Tibial nerve (tissue), 4 donors: ENCODE data around the gene IMP3.

Source experiments
- EP300 ChIP-seq, 2 donors: sonication (generic); formaldehyde crosslinking; IDR thresholded peaks; one replicate each; pipeline ENCODE4 v1.6.1; 2017; ENCODE audit warnings: antibody characterized with exemption in 2 of 2, mild to moderate bottlenecking in 1 of 2
- POLR2A ChIP-seq, 2 donors: fragments of 450-650 bp; IDR thresholded peaks; one replicate each; pipeline ENCODE4 v1.6.1; 2017; ENCODE audit warnings: antibody characterized with exemption in 2 of 2, mild to moderate bottlenecking in 2 of 2, moderate library complexity in 2 of 2
- TF ChIP-seq, protein P1 (sequence below), 5 experiments: fragments of 200-600 bp in 3 of 5; fragments of 450-650 bp in 2 of 5; sonication (generic) in 3 of 5; IDR thresholded peaks; one replicate each; pipeline ENCODE4 v1.5.1; 2016 to 2019; ENCODE audit warnings: antibody characterized with exemption in 5 of 5, mild to moderate bottlenecking in 3 of 5, moderate library complexity in 2 of 5

DNA sequence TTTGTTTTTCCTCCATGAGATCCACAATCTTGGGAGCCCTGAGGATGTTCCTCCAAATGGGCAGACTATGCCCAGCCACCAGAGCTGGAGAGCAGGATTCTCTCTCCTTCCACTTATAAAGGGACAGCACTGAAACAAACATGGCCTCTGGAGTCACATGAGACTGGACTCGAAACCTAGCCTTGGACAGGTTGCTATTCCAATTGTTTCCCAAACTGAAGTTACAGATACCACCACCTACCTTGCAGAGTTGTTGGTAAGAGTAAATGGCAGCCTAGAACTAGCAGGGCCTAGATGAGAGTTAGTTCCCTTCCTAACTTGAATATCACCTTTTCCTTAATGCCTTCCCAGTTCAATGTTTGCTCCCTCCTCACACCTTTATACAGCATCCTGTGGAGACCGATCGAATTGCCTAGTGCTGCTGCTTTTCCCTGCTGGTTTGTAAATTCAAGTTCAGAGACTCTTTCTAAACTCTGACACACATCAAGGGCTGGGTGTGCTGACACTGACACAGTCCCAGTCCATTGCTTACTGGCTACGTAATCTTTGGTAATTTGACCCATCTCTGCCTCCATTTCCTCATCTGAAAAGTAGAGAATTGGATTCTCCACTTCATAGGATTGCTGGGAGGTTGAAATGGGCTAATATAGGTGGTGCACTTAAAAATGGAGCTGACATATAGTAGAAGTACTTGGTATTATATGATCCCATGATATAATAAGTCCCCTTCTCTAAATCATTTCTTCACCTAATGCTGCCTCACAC, 2.6 kb downstream of the IMP3 start:
- TF ChIP-seq, protein P1, sequence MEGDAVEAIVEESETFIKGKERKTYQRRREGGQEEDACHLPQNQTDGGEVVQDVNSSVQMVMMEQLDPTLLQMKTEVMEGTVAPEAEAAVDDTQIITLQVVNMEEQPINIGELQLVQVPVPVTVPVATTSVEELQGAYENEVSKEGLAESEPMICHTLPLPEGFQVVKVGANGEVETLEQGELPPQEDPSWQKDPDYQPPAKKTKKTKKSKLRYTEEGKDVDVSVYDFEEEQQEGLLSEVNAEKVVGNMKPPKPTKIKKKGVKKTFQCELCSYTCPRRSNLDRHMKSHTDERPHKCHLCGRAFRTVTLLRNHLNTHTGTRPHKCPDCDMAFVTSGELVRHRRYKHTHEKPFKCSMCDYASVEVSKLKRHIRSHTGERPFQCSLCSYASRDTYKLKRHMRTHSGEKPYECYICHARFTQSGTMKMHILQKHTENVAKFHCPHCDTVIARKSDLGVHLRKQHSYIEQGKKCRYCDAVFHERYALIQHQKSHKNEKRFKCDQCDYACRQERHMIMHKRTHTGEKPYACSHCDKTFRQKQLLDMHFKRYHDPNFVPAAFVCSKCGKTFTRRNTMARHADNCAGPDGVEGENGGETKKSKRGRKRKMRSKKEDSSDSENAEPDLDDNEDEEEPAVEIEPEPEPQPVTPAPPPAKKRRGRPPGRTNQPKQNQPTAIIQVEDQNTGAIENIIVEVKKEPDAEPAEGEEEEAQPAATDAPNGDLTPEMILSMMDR (IDR thresholded peaks at IDR 0.05), result no peak
- no peak for TF ChIP-seq EP300 (IDR thresholded peaks at IDR 0.05)
- TF ChIP-seq POLR2A (IDR thresholded peaks at IDR 0.05), result no peak
